HG03571 (cell line): Measurements from ENCODE around the gene CIB4.
"Not testable (repeated sequence)": the region's sequence is repeated elsewhere in the genome, so short reads cannot be mapped to it uniquely, and the experiment has no call there.

Experiments
- ATAC-seq: cut with Tn5 transposase; IDR thresholded peaks from one replicate; pipeline ENCODE4 v1.9.1; 2021; ENCODE audit not compliant: unreplicated experiment

CIB4 gene

DNA sequence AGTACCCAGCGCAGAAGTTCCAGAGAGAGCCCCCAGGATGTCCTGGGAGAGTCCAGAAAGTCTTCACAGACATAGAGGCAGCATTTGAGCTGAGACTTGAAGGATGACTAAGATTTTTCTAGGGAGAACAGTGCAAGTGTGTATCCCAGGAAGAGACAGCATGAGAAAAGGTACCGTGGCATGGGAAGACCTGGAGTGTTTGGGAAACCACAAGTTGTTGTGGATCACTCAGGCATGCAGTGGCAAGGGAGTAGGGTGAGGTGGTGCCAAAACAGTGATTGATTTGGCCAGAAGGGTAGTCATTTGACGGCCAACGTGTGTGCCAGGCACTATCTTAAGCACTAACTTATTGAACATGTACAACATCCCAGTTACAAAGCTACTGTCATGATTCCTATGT, 26.9 kb upstream of the CIB4 start:
- no peak for ATAC-seq

DNA sequence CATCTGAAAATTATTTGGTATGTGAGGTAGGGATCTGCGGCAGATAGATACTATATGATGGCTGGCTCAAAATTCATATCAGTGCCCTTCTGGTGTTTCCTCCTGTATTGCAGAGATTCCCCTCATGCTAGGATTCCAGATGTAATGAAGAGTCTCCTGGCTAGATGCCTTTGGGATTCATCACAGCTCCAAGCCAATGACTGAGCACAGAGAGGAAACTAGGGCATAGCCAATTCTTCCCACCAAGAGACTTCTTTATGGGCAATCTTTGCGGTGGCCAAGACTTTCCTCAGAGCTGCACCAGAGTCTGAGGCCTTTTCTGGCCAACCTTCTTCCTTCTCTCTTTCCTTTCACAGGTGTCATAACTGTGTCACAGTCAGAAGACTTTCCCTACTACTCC, 25.5 kb upstream of the CIB4 start:
- ATAC-seq: no peak

DNA sequence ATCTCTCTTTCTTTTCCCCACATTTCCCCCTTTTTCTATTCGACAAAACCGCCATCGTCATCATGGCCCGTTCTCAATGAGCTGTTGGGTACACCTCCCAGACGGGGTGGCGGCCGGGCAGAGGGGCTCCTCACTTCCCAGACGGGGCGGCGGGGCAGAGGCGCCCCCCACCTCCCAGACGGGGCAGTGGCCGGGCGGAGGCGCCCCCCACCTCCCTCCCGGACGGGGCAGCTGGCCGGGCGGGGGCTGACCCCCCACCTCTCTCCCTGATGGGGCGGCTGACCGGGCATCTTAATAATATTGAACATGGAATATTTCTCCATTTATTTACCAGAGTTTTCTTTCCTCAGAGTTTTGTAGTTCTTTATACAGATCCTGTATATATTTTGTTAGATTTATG, 24.1 kb upstream of the CIB4 start:
- ATAC-seq: not testable (repeated sequence)

DNA sequence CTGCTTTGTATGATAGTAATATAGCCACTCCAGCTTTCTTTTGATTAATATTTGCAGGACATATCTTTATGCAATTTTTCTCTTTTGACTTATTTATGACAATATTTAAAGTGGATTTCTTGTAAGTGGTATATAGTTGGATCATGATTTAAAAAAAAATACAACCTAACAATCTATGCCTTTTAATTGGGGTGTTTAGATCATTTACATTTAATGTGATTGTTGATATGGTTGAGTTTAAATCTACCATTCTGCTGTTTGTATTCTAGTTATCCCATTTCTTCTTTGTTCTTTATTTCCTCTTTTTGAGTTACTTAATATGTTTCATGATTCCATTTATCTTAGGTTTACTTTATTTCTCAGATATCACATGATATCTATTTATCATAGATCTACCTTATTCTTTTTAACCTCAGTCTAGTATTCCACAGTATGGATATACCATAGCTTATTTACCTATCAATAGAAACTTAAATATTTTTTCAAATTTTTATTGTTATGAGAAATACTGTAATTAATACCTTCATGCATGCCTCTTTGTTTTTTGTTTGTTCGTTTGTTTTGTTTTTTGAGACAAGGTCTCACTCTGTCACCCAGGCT, 19.3 kb upstream of the CIB4 start:
- no peak for ATAC-seq

DNA sequence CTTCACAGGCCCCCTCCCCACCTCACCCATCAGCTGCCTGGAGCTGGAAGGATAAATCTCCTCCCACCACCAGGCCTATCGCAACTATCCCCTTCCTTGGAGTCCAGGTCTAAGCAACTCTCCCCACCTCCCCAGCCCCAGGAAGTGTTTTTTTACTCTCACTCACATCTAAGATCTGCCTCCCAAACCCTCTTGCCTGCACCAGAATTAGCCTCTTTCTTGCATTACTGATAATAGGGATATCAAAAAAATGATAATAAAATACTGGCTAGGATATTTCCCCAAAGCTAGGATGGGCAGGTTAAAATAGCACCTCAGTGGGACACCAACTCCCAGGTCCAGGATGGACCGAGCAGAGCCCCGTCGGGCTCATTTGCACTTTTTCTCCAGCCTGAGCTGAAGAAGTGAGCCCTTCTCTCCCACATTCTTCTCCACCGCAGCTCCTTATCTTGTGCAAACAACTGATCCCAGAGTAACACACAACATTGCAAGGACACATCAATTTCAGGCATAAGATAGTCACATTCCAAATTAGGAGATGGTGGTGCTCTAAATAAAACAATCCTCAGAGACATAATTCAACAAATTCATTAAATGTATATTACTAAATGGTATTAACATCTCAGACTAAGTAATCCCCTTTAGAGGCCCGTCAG, 17.7 kb upstream of the CIB4 start:
- no peak for ATAC-seq

DNA sequence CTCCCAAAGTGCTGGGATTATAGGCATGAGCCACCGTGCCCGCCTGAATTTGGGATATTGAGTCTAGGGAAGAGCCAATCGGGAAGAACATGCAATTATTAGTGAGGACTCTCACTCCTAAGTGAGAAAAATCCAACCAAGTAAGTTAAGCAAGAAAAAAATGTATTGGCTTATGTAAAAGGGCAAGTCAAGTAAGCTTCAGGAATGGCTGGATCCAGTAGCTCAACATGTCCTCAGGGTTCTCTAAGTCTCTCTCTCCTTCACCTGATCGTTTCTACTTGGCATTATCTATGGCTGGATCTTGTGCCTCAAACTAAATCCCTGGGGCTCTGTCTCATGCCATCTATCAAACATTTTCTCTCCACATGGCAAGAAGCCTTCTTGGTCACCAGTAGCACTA, 16.1 kb upstream of the CIB4 start:
- ATAC-seq: no peak

DNA sequence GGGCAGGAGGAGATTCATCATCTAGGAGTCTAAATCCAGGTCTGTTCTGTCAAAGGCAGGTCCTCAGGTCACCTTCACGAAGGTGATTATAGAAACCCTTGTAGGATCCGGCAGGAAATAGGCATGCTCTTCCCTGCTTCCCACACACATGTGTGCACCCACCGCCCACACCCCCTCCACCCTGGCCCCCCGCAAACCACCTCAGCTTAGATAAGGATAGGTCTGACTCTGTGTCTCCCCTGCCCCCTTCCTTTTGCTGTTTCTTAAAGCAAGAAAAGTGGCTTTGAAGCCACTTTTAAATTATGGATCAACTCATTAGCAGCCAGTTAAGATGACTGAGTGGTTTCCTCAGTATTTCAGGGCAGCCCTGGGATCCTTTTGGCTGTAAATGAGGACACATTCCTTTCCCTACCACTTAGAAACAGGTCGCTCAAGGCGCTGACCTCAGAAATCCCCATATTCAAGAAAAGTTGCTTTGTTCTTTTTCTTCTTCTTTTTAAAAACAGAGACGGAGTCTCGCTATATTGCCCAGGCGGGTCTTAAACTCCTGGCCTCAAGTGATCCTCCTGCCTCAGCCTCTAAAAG, 14.5 kb upstream of the CIB4 start:
- no peak for ATAC-seq

DNA sequence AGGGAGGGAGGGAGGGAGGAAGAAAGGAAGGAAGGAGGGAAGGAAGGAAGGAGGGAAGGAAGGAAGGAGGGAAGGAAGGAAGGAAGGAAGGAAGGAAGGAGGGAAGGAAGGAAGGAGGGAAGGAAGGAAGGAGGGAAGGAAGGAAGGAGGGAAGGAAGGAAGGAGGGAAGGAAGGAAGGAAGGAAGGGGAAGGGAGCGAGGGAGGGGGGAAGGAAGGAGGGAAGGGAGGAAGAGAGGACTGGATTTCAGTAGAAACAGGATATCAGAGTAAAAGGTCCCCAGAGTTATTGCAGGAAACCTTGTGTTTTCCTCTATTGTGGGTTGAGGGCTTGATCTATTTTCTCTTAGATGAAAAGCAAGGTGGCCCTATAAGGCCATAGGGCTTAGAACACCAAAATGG, 14.0 kb upstream of the CIB4 start:
- not testable (repeated sequence) for ATAC-seq

DNA sequence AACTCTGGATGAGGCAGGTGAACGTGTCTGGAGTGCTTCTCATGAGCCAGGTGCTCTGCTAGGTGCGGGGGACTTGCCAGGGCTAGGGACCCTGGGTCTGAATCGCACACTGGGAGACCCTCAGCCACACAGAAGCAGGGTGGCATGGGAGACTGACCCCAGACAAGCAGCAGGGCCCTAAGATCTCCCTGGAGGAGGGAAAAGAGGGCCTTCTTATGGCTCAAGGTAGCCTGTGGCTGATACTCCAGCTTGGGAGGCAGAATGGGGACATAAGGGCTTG, 12.8 kb upstream of the CIB4 start:
- no peak for ATAC-seq

DNA sequence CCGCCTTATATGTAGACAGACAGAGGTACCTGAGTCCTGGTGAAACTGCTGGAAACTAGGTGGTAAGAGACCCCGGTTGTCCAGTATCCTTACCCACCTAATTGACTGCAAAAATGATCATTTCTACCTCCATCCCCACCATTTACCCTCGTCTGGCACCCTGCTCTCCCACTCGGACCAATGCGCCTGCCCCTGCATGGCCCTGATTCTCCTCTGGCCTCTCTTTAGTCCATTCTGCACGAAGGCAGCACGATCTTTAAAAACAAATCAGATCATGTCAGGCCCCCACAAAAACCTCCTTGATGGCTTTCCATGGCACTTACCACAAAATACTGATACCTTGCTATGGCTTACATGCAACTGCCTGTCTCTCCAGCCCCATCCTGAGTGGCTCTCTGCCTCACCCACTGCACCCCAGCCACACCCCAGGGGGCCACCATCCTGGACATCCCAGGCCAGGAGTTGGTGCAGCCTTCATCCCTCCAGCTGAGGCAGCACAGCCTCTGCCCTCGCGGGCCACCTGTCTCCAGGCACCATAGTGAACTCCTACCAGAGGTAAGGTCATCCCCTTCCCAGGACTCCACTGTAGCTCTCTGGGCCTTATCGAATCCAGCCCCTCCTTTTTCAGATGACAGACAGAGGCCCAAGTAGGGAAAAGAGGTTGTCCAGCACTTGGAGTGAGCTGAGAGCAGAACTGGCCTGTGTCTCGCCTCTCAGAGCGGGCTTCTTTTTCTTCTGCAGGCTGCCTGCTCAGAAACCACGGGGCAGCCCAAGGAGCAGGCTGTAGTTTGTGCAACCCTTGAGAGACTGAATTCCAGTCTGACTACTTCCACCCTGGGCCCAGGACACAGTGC, 12.3 kb upstream of the CIB4 start:
- no peak for ATAC-seq

DNA sequence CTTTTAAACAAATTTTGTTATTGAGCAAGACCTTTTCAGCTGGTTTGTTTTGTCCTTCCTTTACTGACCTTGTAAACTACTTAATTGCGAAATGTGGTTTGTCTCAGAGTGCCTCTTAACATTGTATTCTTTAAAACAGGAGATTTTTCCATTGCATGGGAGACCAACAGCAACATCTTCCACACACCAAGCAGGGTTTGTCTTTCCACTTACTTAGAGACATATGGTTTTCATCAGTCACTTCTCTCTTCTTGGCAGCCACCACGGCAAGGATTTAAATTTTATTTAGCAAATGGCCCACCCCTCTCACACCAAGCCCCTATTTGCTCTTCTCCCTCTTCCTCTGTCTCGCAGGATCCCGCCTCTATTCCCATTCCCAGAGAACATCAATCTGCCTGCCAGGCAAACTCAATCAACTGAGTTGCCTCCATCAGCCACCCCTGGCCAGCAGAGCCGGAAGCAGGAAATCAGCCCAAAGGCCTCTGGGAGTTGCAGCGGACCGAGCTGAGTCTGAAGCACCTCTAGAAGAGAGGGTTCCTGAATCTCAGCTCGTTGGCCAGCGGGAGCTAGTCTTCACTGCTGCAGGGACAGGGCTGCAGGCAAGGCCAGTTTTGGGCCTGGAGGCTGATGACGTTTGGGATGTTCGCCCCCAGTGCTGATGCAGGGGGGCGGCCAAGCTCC, 11.3 kb upstream of the CIB4 start:
- no peak for ATAC-seq

DNA sequence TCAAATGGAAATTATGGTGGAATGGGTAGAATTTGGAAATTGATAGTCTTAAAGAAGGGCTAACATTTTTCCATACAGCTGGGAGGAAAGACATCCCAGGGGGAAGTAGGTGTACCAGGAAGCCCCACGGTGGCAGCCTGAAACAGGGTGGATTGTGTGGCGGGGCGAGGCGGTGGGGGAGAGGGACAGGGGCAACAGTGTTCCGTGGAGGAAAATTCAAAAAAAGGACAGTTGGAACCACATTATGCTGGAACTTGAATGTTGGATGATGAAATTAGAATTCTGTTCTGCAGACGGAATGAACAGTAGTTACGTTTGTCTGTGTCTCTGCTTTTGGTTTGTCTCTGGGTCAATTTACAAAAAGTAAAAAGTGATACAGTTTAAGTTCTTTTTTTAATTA, 10.6 kb upstream of the CIB4 start:
- ATAC-seq: no peak

DNA sequence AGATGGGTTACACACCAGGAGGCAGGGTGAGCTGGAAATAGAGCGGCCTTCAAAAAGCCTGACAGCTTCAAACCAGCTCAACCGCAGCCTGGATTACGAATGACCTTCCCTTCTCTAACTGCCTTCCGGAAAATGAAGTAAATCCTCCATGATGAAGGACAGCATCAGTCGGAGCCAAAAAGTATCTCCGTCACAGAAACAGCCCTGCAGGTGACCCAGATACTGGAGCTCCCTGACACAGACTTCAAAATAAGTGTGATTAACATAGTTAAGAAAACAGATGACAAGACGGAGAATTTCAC, 10.3 kb upstream of the CIB4 start:
- ATAC-seq: no peak

DNA sequence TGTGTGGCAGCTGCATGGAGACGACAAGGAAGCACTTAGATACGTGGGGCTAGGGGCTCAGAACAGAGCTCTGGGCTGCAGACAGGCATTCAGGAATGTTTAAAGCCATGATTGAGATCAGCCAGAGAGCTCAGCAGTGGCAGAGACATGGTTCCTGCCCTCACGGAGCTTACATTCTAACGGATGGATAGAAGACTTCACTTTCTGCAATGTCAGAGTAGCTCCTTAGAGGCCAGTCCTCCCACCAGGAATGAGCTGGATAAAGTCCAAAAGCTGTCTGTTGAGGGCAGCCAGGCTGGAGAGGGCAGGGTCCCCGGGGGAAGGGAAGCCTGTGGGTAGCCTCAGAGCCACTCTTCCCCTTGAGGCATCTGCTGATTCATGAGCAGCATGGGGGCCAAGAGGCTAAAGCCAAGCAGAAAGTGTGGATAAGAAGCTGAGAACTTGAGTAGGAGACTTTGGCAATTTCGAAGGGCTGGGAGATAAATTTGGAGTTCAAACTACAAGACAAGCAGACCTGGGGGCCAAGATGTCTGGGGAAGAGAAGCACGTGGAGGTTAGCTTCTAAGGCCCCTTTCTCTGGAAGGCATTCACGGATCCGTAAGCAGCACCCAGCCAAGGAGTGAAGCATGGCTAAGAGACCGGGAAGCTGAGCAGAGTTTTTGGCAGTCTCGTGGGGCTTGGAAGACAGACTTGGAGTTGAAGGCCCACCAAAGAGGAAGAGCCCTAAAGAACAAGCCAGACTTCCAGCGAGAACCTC, 9.7 kb upstream of the CIB4 start:
- ATAC-seq: no peak

DNA sequence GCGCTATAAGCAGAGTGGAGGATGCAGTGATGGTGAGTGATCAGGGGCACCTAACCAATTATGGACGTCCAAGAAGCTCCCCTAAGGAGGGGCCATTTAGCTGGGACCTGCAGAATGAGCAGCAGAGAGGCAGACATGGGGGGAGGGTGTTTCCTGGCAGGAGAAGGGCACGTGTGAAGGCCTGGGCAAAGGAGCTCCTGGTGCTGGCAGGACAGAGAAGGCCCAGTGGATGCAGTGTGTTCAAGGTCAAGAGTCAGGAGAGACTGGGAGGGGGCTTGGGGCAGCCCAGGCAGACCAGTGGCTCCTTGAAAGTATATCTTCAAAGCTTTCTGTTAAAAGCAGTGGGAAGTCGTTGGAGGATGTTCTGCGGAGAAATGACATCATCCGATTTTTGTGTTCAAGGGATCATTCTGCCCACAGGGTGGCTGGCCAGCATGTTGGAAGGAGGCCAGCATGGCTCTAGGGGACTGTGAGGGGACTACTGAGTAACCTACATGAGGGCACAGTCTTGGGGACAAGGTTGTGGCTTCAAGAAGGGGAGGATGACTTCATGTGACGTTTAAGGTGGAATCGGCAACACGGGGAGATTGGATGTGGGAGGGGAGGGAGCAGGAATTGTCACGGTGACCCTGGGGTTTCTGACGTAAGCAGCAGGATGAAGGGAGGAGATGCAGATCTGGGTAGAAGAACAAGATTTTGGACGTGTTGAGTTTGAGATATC, 9.0 kb upstream of the CIB4 start:
- ATAC-seq: no peak

DNA sequence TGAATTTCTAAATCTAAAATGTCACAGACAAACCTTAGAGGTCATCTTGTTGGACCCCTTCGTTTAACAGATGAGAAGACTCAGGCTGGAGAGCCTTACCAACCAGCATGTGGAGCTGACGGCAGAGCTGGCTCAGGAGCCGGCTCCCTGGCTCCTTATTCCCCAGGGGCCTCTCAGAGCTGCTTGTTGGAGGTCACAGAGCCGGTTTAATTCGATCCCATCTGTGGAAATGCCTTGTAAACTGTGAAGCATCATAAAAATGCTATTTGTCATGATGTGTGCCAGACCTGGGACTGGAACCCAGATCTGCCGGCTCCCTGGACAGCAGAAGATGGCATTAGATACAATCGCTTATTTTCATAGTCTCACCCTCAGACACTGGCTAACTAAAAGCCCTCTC, 8.2 kb upstream of the CIB4 start:
- ATAC-seq: no peak

DNA sequence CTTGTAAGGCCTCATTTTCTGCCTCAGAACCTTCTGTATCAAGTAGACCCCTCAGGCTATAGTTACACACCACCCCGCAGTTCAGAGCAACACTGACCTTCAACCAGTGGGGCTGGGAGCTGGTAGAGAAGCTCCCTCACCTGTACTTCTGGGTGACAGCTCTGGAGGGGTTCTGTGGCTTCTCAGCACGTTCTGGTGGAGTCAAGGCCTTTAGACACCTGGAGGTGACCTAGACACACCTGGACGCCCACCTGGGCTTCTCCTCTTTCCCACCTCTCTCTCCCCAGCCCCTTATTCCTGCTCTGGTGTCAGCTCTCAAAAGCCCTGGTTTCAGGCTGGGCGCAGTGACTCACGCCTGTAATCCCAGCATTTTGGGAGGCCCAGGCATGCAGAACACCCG, 7.3 kb upstream of the CIB4 start:
- no peak for ATAC-seq

DNA sequence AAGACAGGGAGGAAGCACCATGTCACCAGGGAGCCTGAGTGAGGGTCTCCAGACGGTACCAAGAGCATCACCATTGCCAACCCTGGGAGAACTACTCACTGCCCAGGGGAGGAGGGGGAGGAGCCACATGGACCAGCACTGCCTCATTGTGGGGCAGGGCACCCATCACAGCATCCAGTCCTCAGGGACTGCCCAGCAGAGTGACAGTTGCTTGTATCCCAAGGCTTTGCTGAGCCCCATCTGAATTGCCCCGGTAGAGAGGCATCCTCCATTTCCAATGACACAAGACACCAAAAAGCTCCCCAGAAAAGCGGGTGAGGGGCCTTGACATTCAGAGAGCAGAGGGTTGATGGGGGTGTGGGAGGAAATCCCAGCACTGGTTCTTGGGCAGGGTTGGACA, 6.8 kb upstream of the CIB4 start:
- no peak for ATAC-seq

DNA sequence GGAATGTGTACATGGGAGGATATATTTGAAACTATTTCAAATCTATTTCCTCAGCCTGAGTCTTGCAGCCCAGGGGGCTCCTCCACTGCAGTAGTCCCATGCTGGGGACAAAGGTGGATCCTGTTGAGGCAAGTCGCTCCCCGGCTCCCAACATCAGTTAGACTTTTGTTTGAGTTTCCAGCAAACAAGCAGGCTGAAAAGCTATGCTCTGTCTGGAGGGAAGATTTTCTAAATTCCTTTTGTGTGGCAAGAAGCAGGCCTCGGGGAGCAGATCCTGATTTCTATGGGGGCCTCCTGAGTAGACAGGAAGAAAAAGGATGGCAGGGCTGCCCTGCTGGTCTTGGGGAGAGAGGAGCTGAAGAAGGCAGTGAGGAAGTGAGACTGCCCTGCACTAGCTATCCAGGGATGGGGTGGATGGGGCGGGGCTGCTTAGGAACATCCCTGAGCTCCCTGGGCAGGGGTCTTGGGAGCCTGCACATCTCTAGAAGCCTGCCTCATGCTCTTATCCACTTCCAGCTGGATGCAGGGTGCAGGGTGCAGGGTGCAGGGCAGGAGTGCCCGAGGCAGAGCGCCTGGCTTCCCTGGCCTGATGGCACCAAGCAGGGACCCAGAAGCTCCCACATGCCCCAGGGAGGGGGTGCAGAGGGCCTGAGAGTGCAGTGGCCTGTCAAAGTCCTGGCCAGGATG, 6.0 kb upstream of the CIB4 start:
- ATAC-seq: no peak

DNA sequence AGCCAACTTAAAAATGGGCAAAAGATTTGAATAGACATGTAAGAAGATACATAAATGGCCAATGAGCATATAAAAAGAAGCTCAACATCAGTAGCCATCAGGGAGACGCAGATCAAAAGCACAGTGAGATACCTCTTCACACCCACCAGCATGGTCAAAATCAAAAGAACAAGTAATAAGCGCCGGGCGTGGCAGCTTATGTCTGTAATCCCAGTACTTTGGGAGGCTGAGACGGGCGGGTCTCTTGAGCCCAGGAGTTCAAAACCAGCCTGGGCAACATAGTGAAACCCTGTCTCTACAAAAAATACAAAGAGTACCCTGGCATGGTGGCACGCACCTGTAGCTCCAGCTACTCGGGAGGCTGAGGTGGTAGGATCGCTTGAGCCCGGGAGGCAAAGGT, 4.6 kb upstream of the CIB4 start:
- ATAC-seq: no peak
